HPDE6-E6E7 (cell line): ENCODE results near the gene KHDC3L.

ENCODE experiments used
- DNase-seq: peaks from one replicate; pipeline ENCODE4 v3.0.0; 2011; ENCODE audit warnings: missing footprints; ENCODE audit errors: extremely low spot score

Gene KHDC3L, protein sequence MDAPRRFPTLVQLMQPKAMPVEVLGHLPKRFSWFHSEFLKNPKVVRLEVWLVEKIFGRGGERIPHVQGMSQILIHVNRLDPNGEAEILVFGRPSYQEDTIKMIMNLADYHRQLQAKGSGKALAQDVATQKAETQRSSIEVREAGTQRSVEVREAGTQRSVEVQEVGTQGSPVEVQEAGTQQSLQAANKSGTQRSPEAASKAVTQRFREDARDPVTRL

DNA sequence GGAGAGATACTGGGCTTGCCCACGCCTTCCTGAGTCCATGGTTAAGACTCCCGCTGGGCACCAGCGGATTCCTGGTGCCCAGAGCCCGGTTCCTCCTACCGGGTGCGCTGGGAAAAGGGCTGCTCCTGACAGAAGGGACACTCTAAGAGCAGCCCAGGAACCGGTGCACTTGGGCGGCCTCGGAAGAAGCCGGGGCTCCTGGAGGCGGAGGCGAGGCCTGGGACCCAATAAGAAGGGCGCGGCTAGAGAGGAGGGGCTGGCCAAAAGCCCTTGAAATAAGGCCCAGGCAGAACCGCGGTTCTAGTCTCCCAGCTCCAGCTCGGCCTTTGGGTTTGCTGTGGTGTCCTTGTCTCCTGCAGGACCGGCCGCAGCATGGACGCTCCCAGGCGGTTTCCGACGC, at the start of gene KHDC3L:
TSS of gene KHDC3L (plus strand) at position 301 of the 400 bp plus-strand sequence. CDS start at position 373, 72 bp downstream.
- no peak for DNase-seq

DNA sequence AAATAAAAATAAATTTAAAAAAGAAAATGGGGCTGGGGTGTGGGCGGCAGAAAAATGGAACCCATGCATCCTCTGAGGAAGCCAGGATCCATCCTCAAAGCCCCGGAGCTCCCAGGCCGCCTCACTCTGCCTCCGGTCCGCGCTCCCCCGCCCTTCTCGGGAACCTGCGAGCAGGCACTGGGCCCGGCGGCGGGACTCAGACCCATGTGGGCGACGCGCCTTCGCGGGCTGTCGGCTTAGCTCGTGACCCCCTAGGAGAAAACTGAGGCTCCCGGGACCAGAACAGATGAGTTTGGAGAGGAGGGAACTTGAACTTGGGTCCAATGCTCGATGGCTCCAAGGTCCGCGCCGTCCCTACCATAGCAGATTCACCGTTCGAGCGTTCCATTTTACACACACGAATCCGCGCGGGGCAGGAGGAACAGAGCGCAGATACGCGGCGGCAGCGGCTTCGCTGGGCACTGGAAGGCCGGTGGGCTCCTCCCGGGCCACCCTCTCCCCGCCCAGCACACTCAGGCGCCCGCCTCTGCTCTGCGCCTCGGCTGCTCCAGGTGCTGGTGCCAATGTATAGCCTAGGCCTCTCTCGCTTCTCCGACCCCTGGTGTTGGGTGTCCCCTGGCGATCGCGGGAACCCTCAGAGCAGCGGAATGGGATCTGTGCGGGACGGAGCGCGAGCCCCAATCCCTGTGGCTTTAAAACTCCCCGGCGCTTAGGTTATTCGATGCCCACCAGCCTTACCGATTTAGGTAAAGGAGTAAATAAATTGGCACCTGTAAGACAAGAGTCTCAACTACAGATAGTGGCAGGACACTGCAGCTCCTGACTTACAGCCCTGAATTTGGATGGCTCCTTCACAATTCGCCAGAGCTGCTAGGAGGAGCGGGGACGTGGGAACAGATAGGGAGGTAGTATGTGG, 47.6 kb upstream of the KHDC3L start:
- no peak for DNase-seq

DNA sequence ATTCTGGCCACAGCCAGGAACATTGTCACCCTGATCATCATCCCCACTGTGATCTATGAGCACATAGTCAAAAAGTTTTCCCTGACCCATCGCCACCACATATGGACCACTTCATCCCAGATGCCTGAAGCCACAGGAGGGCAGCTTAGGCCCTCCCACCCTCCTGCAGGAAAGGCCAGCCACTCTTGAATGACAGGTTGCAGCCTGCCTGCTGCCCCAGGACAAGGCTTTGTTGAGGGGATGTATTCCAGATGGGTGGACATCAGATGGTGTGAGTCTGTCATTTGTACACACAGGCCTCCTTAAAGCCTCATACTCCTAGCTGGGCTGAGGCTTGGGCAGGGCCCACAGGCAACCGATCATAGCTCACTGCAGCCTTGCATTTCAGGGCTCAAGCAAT, 39.1 kb upstream of the KHDC3L start:
- DNase-seq = no peak

DNA sequence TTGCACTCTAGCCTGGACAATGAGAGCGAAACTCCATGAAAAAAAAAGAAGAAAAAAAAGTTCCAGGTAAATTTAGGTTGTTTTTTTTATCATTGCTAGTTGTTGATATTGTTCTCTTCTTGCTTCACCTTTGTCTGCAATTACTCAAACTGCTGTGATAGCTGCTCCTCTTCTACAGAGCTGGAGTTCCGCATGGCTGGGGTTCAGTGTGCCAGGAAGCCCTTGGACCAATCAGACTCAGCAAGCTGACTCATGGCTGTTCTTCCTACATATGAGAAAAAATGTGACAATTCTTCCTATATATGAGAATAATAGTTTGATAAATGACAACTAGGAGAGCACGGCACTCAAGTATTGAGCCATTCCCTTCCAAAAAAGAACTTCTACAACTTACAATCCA, 36.8 kb upstream of the KHDC3L start:
- DNase-seq = no peak

DNA sequence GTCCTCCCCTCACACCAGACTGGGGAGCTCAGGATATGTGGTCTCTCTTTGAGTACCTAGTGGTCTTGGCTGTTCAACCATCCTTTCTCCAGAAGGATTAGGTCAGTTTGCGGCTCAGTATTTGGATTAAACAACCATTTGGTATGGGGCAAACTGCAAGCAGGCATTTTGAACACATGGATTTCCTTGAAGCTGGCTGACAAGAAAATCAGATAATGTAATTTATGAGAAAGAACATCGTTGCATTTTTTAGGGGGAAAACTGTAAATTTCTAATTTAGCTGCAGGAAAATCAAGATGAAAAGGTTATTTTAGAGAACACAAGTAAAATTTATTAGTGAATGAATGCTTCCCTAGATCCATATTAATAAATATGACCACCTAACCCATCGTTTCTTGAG, 33.7 kb upstream of the KHDC3L start:
- no peak for DNase-seq

DNA sequence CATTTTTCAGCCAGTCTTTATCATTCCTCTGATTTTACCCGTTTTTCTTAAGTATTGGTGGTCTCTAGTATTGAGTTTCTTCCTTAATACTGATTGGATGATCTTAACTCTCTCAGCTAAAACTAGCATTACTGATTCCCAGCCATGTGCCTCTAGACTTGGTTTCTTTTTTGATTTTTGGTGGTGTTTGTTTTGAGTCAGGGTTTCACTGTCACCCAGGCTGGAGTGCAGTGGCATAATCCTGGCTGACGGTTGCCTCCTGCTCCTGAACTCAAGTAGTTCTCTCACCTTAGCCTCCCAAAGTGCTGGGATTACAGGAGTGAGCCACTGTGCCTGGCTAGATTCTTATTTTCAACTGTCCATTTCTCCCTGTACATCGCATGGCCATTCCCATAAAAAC, 33.3 kb upstream of the KHDC3L start:
- no peak for DNase-seq

DNA sequence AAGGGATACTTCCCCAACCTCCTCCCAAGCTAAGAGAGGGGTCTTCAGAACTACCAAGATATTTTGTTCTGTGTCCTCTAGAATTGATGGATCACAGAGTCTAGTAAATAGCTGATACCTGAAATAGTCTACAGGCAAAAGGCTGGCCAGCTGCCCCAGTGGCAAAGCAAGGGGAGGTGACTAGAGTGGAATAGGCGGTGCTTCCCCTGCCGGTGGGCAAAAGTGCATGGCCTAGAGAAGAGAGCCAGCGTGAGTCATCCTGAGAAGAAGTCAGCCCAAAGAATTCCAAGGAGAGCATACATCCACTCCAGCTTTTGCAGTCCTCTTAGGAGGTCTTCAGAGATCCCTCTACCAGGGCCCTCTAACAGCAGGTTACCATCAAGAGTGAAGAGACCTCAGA, 23.1 kb upstream of the KHDC3L start:
- DNase-seq = peak; percentile 11

DNA sequence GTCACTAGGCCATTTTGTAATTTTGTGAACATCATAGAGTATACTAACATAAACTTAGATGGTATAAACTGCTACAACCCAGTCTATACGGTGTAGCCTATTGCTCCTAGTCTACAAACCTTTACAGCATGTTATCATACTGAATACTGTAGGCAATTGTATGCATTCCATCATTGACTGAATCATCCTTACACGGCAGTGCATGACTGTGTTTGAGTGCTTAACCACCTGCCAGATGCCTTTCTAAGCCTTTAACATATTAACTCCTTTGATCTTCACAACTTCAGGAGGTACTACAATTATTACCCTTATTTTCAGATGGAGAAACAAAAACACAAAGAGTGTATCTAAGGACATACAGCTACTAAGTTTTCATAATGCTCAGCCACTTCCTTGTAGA, 22.4 kb upstream of the KHDC3L start:
- no peak for DNase-seq

DNA sequence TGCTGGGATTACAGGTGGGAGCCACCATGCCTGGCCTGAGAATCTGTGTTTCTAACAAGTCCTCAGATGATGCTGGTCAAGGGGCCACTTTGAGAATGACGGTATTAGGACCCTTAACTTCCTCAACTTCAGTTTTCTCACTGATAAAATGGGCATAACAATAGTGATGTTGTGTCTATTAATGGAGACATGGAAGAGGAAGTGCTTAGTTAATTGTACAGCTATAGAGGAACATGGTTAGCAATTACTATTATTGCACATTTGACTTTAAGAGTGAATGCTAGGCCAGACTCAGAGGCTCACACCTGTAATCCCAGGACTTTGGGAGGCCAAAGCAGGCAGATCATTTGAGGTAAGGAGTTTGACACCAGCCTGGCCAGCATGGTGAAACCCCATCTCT, 21.1 kb upstream of the KHDC3L start:
- DNase-seq = no peak

DNA sequence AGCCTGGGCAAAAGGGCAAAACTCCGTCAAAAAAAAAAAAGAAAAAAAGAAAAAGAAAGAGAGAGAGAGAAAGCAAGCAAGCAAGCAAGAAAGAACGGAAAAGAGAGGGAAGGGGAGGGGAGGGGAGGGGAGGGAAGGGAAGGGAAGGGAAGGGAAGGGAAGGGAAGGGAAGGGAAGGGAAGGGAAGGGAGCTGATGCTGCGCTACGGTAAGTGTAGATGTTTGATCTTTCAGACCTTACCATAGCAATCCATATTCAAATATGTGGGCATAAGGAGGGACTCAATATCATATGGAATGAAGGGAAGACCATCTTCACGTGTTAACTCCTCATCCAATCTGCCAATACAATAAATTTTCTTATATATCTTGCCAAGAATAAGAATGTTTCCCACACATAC, 20.3 kb upstream of the KHDC3L start:
- no peak for DNase-seq

DNA sequence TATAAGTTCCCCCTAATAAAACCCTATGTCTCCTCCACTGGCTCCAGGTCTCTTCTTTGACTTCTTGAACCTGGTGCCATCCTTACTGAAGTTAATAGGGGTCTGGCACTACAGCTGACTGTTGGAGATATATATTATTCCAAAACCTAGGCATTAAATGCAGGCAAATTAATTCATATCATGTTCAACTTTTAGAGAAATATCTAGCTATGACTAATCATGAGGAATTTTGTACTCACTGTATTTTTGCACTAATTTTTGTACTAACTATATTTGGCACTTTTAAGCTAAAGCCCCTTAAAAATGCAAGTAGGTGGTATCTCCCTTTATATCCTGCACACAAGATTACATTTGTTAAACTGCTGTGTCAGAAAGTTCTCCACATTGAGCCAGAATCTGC, 19.3 kb upstream of the KHDC3L start:
- no peak for DNase-seq

DNA sequence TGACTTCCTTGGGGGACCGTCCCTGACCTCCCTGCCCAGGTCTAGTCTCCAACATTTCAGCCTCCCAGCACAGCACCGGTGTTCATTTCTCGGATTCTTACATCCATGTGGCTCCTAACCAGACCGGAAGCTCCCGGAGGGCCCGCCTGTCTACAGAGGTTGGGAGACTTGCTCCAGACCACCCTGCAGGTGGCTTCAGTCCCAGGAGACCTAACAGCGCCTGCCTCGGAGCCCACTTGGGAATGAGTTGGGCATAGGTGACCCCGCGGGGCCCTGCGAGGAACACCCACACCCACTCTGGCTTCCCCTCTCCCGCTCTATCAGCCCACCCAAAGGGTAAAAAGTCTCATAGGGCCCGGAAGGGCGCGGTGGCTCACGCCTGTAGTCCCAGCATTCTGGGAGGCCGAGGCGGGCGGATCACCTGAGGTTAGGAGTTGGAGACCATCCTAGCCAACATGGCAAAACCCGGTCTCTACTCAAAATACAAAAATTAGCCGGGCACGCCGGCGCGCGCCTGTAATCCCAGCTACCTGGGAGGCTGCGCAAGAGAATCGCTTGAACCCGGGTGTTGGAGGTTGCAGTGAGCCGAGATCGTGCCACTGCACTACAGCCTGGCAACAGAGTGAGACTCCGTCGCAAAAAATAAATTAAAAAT, 13.8 kb upstream of the KHDC3L start:
- no peak for DNase-seq

DNA sequence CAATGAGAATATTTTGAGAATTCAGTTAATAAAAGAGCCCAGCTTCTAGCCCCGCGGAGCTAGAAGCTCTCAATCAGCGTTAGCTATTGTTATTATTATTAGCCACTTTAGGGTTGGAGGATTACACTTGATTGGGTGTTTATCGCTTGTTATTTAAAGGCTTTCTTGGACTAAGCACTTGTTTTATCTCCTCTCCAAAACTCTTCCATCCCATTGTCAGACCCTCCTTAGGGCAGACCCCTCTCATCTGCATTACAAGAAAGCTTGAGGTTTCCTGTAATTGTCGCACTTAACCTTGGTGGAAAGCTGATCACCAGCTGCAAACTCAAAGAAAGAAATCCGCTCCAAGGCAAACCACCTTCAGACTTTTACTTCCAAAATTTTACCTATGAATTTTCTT, 13.1 kb upstream of the KHDC3L start:
- DNase-seq = no peak

DNA sequence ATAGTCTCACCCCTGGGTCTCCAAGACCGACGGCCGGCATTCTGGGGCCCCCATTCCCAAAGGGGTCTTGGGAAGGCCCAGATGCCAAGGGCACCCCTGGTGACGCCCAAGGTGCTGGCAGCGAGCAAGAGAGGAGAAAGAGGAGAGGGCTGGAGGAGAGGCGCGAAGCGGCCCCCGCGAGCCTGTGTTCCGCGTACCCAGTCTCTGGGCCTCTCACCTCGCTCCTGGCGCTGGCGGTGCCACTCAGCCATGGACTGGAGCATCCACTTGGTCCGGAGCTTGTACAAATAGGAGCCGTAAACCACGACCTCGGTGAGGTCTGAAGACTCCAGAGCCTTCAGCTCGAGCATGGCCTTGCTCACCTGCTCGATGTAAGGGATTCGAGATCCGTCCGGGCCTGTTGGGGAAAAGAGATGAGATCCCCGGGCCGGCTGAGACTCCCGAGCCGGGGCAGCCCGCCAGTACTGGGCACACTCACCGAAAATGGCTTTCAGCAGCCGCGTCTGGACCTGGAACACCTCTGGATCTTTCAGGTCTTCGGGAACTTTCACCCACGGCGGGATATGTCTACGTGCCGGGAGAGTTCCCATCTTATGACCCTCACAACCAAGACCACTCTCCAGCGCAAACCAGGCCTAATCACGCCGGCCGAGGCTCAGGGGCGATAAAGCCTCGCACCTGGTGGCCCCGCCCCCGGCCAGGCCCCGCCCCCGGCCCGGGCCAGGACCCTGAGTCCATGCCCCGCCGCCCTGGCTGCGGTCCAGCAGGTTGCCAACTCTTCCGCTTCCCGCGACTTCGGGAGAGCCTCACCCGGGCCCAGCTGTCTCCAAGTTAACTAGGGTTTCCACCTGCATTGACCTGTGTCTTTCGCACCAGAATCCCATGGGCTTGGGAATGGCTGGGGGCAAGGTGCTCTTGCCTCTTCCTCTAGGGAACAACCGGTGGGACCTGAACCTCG, 8.5 kb upstream of the KHDC3L start, which contains the start of gene DPPA5:
TSS of gene DPPA5 (minus strand) at position 641 of the 958 bp plus-strand sequence. CDS start at position 590, 51 bp downstream.
- DNase-seq = no peak

DNA sequence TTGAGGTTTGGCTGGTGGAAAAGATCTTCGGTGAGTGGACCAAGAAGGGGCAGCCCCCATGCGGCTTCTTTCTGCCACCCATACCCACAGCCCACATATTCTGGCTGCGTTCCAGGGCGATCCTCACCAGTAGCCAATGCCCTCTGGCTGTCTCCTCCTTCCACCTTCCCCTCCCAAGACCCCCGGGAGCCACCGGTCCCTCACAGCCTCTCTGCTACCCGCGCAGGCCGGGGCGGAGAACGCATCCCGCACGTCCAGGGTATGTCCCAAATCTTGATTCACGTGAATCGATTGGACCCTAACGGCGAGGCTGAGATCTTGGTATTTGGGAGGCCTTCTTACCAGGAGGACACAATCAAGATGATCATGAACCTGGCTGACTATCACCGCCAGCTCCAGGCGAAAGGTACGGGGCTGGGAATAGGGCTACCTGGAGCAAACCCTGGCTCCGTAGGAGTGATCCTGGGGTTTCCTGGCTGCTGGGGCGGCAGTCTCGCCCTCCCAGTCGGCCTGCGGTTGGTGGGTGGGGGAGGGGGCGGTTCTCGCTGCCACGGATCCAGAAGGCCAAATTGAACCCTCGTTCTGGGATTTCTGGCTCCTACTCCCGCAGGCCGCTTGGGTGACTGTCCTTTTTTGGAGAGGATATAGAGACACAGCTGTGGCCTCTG, 545 bp downstream of the KHDC3L start:
- no peak for DNase-seq

DNA sequence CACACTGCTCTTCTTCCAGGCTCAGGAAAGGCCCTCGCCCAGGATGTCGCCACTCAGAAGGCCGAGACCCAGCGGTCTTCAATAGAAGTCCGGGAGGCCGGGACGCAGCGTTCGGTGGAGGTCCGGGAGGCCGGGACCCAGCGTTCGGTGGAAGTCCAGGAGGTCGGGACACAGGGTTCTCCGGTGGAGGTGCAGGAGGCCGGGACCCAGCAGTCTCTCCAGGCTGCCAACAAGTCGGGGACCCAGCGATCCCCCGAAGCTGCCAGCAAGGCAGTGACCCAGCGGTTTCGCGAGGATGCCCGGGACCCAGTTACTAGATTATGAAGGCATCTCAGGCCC, 1.0 kb downstream of the KHDC3L start:
- DNase-seq = no peak

DNA sequence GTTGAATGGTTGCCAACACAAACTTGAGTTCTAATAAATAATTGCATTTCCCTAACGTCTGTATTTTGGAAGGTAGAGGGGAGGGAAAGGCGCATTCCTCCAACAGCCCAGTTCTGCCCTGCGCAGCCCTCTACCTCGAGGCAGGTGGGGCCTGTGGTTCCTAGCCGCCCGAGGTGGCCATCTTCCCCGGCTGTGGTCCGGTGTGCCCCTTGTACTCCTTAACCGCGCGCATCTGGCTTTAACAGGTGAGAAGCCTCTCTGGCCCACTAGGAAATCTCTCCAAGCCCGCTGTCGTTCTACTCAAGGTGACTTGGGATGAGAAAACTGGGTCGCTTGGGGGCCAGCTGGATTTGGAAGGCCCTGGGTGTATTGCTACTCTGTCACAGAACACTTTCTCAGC, 1.7 kb downstream of the KHDC3L start:
- DNase-seq = no peak

DNA sequence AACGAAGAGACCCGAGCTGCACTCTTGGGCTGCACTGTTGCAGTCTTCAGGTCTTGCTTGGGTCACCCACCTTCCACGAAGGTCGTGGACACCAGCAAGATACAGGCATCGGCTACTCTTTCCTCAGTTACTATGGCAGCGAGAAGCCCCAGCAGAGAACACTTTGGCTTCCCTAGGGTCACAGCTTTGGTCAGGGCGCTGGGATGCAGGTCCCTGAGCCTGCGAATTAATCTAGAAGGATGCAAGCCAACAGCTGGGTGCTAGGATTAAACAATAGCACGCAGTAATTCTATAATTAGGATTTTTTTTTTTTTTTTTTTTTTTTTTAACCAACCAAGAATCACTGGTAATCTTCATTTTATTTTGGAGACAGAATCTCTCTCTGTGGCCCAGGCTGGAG, 2.1 kb downstream of the KHDC3L start:
- DNase-seq = no peak

DNA sequence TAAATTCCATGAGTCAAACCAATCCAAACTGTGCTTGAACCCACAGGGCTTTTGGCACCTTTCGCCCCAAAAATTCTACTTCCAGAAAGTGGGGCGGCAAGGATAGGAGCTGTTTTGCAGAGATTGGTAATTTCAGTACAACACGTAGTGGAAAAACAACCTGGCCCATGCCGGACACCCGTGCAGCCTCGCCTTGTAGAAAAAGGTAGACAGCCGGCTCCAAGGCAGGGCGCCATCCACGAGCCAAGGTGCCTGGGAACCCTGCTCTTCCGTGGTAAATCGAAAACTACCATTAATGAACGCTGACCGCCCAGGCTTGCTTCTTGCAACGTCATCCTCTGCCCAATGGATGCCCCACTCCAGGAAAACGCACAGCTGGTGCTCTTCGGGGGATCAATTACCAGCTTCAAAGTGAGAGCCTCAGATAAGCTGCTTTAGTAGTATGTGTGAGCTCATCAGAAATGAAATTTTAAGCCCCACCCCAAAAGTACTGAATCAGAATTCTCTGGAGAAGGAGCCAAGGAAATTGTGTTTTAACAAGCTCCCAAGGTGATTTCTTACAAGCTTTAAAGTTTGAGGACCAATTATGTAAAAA, 5.4 kb downstream of the KHDC3L start:
- DNase-seq = no peak

DNA sequence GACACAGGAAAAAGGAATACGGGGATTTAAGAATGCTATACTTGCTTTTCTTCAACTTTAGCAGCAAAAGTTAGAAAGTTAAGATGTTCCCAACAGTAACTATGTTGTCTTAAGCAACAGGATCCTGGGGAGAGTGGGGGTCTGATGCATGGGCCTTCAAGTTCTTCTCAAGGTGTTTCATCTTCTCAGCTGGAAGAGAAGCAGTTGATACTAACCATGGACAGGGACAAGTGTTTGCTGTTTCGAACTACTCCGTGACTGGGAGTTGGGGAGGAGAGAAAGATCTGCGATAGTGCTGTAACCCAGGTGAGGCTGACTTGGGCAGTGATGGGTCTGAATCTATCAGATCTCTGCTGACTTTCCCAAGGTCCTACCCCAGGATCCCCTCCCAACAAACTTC, 6.2 kb downstream of the KHDC3L start:
- DNase-seq = no peak

DNA sequence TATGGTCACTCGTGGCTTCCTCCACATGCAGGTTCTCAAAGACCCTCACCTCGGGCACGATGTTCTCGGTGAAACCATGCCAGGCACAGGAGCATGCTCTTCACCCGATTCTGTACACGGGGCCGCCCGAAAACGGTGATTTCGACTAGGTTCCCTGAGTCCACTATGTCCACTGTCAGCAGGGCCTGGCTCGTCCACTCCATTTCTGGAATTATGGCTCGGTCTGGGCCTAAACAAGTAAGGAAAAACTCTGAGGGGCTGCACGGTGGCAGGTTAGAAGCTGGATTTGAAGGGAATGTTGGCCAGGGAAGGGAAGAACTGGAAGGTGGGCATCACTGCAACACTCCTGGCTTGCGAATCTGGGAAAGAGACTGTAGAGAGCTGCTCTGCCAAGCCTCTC, 6.7 kb downstream of the KHDC3L start:
- DNase-seq = no peak
